Fibroblast of skin of right quadriceps (primary cell): ENCODE measurements around the gene TNFRSF1B.
"Not testable (repeated sequence)": the region's sequence is repeated elsewhere in the genome, so short reads cannot be mapped to it uniquely, and the experiment has no call there.

Experiments used
- DNase-seq: peaks from one replicate; pipeline ENCODE4 v3.0.0-alpha.2; 2013

The TNFRSF1B gene

DNA sequence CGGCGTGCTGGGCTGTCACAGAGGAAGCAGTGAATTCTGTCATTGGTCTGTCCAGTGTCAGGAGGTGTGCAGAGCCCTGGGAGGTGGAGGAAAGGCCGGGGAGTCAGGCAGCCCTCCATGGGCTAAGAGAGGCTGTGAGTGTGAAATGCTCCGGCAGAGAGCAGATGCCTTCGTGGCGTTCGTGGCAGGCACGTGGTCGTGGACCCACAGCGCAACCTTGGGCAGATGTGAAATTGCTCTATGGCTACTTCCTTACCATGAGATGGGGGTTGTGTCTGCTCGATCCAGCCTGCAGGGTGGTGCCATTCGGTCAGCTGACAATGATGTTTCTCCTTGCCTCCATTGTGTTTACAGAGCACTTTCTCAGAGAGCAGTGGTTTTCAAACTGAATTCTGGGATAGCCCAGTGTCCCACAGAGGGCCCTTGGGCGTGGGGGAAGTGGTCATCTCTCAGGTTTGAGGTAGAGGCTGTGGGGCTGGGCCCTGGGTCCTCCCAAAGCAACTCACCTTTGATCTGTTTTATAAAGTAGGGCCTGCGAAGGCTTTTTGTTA, 27.9 kb downstream of the TNFRSF1B start:
- DNase-seq = no peak

DNA sequence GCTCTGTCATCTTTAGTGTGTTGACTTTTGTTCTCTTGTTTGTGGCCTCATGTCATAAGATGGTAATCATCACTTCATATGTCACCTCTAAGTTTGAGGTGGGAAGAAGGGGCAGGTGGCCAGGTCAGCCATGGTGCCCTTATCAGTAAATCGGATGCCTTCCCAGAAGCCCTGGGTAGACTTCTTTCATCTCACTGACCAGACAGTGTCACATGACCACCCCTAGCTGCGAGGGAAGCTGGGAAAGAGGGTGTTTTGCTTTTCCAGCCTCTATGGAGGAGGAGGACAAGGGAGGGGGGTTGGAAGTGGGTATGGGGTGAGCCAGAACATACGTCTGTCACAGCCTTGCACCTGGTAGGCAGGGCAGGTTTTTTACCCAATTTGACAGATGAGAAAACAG, 28.6 kb downstream of the TNFRSF1B start:
- DNase-seq = no peak

DNA sequence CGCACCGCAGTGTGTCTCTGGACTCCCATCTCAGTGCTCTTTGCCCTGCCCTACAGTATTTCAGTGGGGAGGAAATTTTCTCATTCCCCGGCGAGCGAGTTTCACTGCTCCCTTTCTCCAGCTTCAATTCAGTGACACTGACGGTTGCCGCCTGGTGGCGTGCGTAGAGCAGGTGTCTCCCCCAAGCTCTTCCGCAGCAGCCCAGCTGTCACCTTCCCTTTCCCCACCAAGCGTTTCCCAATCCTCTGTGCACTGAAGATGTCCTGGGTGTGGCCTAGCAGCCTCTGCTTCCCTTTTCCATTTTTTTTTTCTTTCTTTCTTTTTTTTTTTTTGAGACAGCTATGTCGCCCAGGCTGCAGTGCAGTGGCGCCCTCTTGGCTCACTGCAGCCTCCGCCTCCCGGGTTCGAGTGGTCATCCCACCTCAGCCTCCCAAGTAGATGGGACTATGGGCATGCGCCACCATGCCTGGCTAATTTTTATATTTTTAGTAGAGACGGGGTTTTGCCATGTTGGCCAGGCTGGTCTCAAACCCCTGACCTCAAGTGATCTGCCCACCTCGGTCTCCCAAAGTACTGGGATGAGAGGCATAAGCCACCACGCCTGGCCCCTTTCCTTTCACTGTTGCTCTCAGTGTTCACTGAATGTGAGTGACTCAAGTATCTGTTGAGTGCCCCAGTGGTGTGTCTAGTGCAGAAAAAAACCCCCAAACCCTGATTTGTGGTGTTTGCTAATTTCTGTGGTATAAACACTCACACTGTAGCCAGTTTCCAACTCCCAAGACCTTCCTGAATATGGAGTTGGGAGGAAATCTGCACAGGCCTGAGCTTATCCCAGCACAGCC, 30.1 kb downstream of the TNFRSF1B start:
- no peak for DNase-seq

DNA sequence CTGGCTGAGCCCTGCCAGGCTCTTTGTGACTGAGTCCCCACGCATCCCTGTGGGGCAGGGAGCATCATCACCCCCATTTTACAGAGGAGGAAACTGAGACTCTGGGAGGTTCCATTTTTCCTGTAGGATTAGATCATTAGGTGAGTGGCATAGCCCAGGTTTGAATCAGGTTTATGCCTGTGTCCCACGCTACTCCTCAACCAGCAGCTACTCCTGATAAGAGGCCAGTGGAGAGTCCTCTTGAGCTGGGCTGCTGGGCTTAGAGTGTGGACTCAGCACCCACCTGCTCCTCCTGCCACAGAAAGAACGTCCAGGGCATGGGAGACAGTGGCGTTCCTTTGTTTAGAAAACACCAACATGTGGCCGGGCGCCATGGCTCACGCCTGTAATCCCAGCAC, 30.7 kb downstream of the TNFRSF1B start:
- no peak for DNase-seq

DNA sequence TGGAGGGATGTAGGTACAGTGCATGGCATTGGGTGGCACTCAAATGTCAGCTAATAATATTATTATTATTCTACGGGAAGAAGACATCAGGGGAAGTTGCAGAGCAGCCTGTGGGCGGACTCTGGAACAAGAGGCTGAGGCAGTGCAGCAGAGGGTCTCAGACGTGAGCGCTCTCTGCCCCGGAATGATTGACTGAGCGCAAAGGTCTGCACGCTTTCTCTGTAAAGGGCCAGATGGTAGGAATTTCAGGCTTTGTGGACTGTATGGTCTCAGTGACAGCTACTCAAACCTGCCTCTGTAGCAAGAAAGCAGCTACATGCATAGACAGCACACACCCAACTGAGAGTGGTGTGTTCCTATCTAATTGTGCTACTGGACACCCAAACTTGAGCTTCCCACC, 33.4 kb downstream of the TNFRSF1B start:
- no peak for DNase-seq

DNA sequence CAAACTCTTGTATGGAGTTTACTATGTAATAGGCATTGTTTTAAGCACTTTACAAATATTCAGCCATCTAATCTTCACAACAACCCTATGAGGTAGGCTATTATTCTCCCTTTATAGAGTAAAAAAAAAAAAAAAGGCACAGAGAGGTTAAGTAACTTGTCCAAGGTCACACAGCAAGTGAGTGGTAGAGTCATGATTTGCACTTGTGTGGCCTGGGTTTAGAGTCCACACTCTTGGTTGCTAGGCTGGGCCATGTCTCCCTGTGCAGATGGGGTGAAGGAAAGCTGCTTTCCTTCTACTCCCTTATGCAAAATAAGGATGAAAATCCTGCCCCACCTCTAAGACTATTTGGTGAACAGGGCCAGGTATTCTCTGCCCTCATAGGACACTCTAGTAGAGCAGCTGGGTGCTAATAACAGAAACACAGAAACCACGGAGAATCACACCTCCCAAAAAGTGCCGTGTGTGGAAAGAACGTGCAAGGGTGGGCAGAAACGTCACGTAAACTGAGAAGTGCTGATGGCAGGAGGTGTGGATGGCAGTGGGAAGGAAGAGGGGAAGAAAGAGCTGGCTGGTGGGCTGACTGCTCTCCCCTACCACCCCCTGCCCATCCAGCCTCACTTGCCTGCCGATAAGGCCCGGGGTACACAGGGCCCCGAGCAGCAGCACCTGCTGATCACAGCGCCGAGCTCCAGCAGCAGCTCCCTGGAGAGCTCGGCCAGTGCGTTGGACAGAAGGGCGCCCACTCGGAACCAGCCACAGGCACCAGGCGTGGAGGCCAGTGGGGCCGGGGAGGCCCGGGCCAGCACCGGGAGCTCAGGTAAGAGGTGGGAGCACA, 34.8 kb downstream of the TNFRSF1B start:
- no peak for DNase-seq

DNA sequence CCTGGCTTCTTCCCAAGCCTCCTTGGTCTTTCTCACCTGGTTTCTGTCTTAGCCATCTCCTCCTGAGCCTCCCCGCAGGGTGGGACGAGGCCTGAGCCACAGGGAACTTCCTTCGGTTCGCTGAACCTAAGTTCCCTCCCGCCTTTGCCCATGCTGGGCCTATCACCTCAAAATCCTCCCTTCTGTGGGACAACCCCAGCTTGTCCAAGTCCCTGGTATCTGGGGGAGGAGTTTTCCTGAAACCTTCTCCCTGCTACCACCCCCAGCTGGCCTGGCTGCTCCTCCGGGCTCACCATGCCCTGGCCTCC, 35.4 kb downstream of the TNFRSF1B start:
- no peak for DNase-seq

DNA sequence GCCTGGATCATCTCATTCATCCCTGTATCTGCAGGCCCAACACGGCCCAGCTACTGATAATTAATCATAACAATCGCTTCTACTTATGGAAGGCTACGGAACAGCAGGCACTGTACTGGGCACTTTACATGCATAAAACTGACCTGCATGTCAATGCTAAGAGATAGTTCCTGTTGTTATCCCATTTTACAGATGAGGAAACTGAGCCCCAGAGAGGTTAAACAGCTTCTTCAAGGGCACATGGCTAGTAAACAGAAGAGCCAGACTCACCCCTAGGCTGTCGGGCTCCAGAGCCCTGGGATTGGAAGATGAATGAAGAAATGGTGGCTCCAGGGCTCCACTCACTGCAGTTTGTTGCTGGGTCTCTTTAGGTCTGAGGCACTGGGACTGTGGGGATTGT, 35.8 kb downstream of the TNFRSF1B start:
- no peak for DNase-seq

DNA sequence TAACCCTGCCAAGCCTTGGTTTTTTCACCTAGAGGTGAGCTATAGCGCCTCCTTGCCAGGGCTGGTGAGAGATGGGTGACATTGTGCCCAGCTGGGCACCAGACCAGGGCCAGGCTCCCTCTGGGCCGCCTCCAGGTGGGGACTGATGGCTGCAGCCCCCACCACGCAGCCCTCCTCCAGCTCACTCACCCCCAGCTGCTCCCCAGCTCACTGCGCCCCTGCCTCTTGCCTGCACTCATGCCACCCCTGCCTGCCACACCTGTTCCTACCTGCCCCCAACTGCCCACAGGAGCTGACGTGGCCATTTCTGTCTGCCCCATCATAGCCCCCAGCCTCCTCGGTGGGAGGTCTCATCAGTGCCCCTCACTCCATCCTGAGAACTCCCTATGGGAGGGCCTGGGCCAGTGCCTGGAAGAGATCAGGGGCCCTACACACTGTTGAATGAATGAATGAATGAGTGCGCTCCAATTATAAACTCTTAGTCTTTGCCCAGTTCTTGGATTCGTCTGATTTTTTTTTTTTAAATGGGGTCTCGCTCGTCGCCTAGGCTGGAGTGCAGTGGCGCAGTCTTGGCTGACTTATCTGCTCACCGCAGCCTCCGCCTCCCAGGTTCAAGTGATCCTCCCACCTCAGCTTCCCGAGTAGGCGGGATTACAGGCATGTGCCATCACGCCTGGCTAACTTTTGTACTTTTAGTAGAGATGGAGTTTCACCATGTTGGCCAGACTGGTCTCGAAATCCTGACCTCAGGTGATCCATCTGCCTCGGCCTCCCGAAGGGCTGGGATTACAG, 36.6 kb downstream of the TNFRSF1B start:
- no peak for DNase-seq

DNA sequence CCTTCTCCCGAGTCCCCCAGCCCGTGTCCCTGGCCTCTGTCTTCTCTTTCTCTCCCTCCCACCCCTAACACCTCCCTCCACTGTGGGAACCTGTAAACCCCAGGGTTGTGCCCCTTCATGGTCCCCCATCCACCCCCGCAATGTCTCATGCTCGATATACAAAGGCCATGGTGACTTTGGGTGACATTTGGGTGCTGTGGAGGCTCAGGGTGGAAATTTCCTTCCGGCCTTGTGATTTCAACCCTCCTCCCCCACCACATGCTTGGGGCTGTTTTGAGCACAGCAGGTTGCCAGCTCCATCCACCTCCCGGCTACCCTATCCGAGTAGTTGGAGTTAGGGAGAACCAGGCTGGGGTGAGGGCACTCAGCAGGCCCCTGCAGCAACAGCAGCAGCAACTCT, 37.3 kb downstream of the TNFRSF1B start:
- DNase-seq = no peak

DNA sequence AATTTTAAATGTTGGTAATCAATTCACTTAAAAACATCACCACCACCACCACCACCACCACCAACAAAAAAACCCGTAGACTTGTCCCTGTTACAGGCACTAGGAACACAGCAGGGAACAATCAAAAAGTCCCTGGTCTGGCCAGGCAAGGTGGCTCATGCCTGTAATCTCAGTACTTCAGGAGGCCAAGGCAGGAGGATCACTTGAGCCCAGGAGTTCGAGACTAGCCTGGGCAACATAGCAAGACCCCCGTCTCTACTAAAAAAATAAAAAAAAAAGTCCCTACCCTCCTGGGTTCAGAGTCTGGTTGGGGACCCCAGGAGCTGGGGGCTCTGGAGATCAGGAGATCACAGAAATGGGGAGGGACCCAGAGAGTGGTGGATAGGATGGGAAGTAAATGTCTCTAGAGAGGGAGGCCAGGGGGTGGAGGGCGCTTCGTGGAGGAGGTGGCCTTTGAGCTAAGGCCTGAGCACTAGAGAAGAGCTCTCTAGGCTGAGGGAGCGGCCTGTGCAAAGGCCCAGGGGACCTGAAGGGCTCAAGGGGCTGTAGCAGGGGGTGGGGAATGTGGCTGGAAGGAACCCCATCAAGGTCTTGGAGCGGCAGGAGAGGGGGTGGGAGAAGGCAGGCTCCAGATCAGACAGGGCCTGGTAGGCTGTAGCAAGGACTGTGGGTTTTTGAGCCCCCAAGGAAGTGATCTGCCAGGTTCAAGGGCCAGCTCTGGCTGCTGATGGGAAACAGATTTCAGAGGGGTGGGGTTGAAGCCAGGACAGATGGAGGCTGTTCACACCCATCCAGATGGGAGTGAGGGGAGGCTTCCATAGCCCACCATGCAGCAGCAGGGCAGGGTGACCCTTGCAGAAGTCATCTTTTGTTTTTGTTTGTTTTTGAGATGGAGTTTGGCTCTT, 38.2 kb downstream of the TNFRSF1B start:
- no peak for DNase-seq

DNA sequence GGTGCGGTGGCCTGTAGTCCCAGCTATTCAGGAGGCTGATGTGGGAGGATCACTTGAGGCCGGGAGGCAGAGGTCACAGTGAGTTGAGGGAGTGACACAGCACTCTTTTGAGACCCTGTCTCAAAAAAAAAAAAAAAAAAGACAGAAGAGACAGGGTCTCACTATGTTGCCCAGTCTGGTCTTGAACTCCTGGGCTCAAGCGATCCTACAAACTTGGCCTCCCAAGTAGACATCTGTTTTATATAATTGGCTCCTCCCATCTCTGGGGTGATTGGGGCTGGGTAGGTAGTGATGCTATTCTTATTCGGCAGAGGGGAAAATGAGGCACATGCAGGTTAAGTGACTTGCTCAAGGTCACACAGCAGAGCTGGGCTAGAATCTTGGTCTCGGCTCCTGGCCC, 39.4 kb downstream of the TNFRSF1B start:
- DNase-seq = no peak

DNA sequence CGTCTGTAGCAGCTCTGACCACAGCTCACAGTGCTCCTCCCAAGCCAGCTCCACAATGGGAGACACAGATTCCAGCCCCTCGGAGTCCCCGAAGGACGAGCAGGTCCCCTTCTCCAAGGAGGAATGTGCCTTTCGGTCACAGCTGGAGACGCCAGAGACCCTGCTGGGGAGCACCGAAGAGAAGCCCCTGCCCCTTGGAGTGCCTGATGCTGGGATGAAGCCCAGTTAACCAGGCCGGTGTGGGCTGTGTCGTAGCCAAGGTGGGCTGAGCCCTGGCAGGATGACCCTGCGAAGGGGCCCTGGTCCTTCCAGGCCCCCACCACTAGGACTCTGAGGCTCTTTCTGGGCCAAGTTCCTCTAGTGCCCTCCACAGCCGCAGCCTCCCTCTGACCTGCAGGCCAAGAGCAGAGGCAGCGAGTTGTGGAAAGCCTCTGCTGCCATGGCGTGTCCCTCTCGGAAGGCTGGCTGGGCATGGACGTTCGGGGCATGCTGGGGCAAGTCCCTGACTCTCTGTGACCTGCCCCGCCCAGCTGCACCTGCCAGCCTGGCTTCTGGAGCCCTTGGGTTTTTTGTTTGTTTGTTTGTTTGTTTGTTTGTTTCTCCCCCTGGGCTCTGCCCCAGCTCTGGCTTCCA, 40.1 kb downstream of the TNFRSF1B start:
- no peak for DNase-seq

DNA sequence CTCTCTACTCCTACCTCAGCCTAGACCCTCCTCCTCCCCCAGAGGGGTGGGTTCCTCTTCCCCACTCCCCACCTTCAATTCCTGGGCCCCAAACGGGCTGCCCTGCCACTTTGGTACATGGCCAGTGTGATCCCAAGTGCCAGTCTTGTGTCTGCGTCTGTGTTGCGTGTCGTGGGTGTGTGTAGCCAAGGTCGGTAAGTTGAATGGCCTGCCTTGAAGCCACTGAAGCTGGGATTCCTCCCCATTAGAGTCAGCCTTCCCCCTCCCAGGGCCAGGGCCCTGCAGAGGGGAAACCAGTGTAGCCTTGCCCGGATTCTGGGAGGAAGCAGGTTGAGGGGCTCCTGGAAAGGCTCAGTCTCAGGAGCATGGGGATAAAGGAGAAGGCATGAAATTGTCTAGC, 41.5 kb downstream of the TNFRSF1B start:
- DNase-seq = no peak

DNA sequence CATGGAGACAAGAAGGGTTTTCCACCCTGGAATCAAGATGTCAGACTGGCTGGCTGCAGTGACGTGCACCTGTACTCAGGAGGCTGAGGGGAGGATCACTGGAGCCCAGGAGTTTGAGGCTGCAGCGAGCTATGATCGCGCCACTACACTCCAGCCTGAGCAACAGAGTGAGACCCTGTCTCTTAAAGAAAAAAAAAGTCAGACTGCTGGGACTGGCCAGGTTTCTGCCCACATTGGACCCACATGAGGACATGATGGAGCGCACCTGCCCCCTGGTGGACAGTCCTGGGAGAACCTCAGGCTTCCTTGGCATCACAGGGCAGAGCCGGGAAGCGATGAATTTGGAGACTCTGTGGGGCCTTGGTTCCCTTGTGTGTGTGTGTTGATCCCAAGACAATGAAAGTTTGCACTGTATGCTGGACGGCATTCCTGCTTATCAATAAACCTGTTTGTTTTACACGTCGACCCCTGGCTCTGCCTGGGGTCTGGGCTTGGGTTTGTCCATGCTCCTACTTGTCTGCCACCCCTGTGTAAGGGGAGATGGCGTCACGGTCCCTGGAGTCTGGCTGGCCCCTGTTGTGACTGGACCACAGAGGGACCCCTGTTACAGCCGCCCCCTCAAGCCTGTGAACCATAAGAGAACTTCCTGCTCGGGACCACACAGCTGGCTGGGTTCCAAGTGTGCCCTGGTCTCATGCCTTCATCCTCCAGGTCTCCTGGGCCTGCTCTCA, 42.1 kb downstream of the TNFRSF1B start:
- peak; percentile 66 for DNase-seq

DNA sequence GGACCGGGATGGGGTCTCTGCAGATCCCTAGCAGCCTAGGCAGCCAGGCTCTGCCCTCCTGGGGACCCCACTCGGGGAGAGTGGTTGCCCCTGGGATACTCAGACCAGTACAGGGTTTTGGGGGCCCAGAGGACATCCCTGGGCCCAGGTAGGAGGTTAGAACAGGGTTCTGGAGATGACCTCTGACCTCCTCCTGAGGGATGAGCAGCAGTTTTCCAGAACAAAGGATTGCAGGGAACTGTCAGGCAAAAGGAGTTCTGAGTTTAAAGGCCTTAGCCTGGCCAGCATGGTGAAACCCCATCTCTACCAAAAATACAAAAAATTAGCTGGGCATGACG, 42.7 kb downstream of the TNFRSF1B start:
- no peak for DNase-seq

DNA sequence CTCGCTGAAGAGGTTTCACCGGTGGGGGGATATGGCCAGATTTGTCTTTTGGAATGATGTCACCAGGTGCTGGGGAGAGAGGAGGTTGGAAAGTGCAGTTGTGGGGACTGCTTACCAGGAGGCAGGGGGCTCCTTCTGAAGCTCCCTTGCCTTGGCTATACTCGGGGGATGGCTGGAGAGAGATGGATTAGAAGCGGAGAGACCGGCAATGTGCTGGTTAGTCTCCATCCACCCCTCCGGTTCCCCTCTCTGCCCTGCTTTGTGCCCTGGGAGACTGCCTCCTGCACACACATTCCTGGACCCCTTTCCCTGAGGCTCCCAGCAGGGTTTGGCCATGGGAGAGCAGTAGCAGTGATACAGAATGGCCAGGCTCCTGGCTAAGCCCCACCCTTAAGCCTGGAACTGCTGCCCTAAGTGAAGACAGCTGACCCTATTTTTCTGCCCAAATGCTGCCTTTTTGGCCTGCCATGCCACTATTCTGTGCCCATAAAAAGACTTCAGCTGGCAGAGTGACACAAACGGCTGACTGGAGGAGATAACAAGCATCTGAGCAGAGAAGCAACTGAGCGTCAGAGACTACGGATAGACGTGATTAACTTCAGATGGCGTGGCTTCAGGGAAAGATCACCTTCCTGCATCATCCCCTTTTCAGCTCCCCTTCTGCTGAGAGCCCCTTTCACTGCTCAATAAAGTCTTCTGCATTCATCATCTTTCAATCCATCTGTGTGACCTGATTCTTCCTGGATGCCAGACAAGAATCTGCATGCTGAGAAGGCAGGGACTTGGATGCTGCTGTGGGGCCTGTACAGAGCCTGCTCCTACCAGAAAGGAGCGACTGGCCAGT, 48.5 kb downstream of the TNFRSF1B start:
- no peak for DNase-seq

DNA sequence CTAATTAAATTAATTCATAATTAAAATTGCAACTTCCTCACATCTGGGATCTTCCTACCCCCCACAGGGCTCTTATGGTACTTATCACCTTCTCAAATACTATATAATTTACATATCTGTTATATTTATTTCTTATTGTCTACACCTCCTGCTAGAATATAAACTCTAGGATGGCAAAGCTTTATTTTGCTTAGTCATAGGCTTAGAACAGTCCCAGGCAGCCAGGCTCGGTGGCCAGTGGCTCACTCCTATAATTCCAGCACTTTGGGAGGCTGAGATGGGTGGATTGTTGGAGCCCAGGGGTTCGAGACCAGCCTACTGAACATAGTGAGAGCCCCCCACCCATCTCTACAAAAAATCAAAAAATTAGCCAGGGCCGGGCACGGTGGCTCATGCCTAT, 53.0 kb downstream of the TNFRSF1B start:
- DNase-seq = no peak

DNA sequence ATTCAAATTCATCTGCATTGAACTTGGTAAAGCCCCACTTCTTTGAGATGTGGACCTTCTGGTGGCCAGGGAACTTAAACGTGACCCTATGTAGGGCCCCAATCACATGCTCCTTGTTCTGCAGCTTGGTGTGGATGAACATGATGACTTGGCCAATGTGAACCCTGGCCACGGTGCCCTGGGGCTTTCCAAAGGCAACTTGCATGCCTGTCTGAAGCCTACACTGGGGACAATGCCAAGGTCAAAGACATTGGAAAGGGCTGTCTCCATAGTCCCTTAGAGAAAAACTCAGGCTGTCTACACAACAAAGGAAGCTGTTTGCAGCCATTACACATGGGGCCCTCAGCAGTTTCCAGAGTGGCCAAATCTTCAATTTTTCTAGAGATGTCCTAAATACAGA, 54.1 kb downstream of the TNFRSF1B start:
- DNase-seq = no peak

DNA sequence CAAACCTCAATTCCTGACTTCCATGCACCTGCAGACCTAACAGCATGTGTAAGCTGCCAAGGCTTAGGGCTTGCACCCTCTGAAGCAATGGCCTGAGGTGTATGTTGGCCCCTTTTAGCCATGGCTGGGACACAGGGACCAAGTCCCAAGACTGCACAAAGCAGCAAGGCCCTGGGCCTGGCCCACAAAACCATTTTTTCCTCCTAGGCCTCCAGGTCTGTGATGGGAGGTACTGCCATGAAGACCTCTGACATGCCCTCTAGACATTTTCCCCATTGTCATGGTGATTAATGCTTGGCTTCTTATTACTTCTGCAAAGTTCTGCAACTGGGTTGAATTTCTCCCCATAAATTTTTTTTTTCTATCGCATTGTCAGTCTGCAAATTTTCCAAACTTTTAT, 55.9 kb downstream of the TNFRSF1B start:
- DNase-seq = not testable (repeated sequence)
